GM12878 (cell line): ENCODE data around the gene HNRNPH3. TPM values are rescaled to one million over a fixed set of nuclear protein-coding genes. Genes with fewer than 3 reads are reported as not detected.

Source experiments
- ATAC-seq: fragments of 200-7000 bp; cut with Tn5 transposase; 3 replicates; pipeline ENCODE4 v1.9.1; 2020; ENCODE audit warnings: mild to moderate bottlenecking, moderate library complexity
- BruUV-seq: library from RNA; stranded (reverse); fragments of 400-500 nt; replicated peaks from 2 replicates; lab custom pipeline; 2021; lab: Mats Ljungman, UMichigan
- CTCF ChIA-PET: fragments of 300-600 bp; sonication (Branson Sonifier 250); formaldehyde crosslinking; extraction: SDS; loops from one replicate; lab custom pipeline; 2021; ENCODE audit warnings: inconsistent platforms; lab: Yijun Ruan, JAX
- POLR2A ChIA-PET: fragments of 350-600 bp; formaldehyde crosslinking; extraction: SDS; loops from one replicate; lab custom pipeline; 2021; ENCODE audit warnings: inconsistent platforms; lab: Charles Lee
- RAD21 ChIA-PET: fragments of 300-600 bp; sonication (Branson Sonifier 250); formaldehyde crosslinking; loops from one replicate; lab custom pipeline; 2023; ENCODE audit warnings: antibody characterized with exemption; ENCODE audit not compliant: unreplicated experiment; lab: Charles Lee
- SMC1A ChIA-PET: fragments of 300-600 bp; sonication (Branson Sonifier 250); formaldehyde crosslinking; loops from one replicate; lab custom pipeline; 2023; ENCODE audit not compliant: unreplicated experiment, uncharacterized antibody; lab: Charles Lee
- DNase-seq: peaks from one replicate; pipeline ENCODE4 v3.0.0-alpha.2; 2011; ENCODE audit warnings: low read depth, low spot score
- FAIRE-seq: peaks from 3 replicates; lab custom pipeline; 2011; peaks lifted over from hg19 to GRCh38; lab: Jason Lieb, UNC
- H2AFZ ChIP-seq: 2 replicates; pipeline ENCODE4 v1.6.0; 2011; ENCODE audit warnings: low read depth, low read length, control low read depth; ENCODE audit not compliant: control insufficient read depth
- H3K27ac ChIP-seq: 2 replicates; pipeline ENCODE4 v1.5.1; 2011; ENCODE audit warnings: control low read depth; ENCODE audit not compliant: control insufficient read depth, insufficient read depth
- H3K27me3 ChIP-seq, 2 experiments: replicated peaks in 1 of 2; 2 replicates each; pipeline versions ENCODE4 v1.6.0 to v1.6.1; 2011; ENCODE audit warnings: low read length in 1 of 2; ENCODE audit not compliant: control insufficient read depth in 2 of 2, insufficient read depth in 2 of 2
- H3K36me3 ChIP-seq, 2 experiments: 2 replicates each; pipeline ENCODE4 v1.5.1; 2011; ENCODE audit warnings: low read length in 1 of 2; ENCODE audit not compliant: control insufficient read depth in 2 of 2, insufficient read depth in 2 of 2
- H3K4me1 ChIP-seq: 2 replicates; pipeline ENCODE4 v1.6.1; 2011; ENCODE audit warnings: mild to moderate bottlenecking, low read length, moderate library complexity, mixed read lengths; ENCODE audit not compliant: control insufficient read depth, insufficient read depth
- H3K4me2 ChIP-seq: 2 replicates; pipeline ENCODE4 v1.6.0; 2011; ENCODE audit warnings: control low read depth; ENCODE audit not compliant: control insufficient read depth, insufficient read depth
- H3K4me3 ChIP-seq: fragments of 200-600 bp; sonication (generic); 2 replicates; pipeline ENCODE4 v1.5.1; 2016
- H3K79me2 ChIP-seq: 2 replicates; pipeline ENCODE4 v1.6.0; 2011; ENCODE audit warnings: low read length; ENCODE audit not compliant: control insufficient read depth, insufficient read depth
- H3K9ac ChIP-seq: 2 replicates; pipeline ENCODE4 v1.8.0; 2011; ENCODE audit warnings: low read length, control low read depth, mixed read lengths; ENCODE audit not compliant: control insufficient read depth, insufficient read depth
- H3K9me3 ChIP-seq: replicated peaks from 3 replicates; pipeline ENCODE4 v1.5.1; 2011; ENCODE audit warnings: mild to moderate bottlenecking, low read length; ENCODE audit not compliant: control insufficient read depth, insufficient read depth
- H4K20me1 ChIP-seq: 2 replicates; pipeline ENCODE4 v1.6.0; 2011; ENCODE audit not compliant: control insufficient read depth, insufficient read depth
- POLR2AphosphoS5 ChIP-seq: IDR thresholded peaks from 2 replicates; pipeline ENCODE4 v1.6.1; 2011; ENCODE audit warnings: mild to moderate bottlenecking, low read length, inconsistent platforms
- SREBF1 ChIP-seq: IDR thresholded peaks from 2 replicates; pipeline ENCODE4 v1.6.1; 2012; ENCODE audit warnings: mild to moderate bottlenecking, low read length
- YBX1 ChIP-seq: fragments of 450-650 bp; IDR thresholded peaks from 2 replicates; pipeline ENCODE4 v1.6.1; 2016; ENCODE audit warnings: antibody characterized with exemption
- WGBS: methylation state at CpG from one replicate; pipeline ENCODE4 v1.1.6; 2016; ENCODE audit warnings: low lambda C conversion rate; ENCODE audit not compliant: insufficient replicate concordance, insufficient coverage; ENCODE audit errors: missing lambda C conversion rate; 5-methylcytosine and 5-hydroxymethylcytosine counted together
- in situ Hi-C: fragments of 300-500 bp; cut with MboI; formaldehyde crosslinking; loops from 9 replicates; pipeline ENCODE4 v1.14.3; 2018; ENCODE audit warnings: mixed read lengths
- intact Hi-C: fragments of 100-400 bp; cut with micrococcal nuclease; formaldehyde crosslinking; loops from one replicate; pipeline ENCODE4 v1.14.2; 2022; ENCODE audit not compliant: unreplicated experiment
- polyA plus RNA-seq, 11 experiments: library from polyadenylated mRNA; depleted of rRNA in 4 of 11; unstranded in 6 of 11; stranded (reverse) in 5 of 11; fragments of >200 nt; fragmentation: Nextera tagmentation in 4 of 11; fragmentation: Illumina TruSeq in 1 of 11; extraction: Ambion mirVana in 4 of 11; extraction: Trizol in 1 of 11; gene quantifications; 1 replicate in 1 of 11; 2 replicates in 10 of 11; pipeline versions ENCODE4 v1.2.1 to v1.2.3, GENCODE V29; 2011 to 2016; ENCODE audit warnings: inconsistent platforms in 2 of 11, missing spikeins in 2 of 11, low read depth in 1 of 11
- total RNA-seq, 4 experiments: library from RNA; depleted of rRNA in 3 of 4; stranded (reverse); fragments of >200 nt in 3 of 4; fragmentation: Illumina TruSeq in 1 of 4; extraction: Trizol in 1 of 4; gene quantifications; 2 replicates each; pipeline versions ENCODE4 v1.2.1 to v1.2.3, GENCODE V29; 2013 to 2021
- TF ChIP-seq, protein P1 (sequence below): fragments of 450-650 bp; IDR thresholded peaks from 2 replicates; pipeline ENCODE4 v1.6.1; 2017; ENCODE audit warnings: mild to moderate bottlenecking, moderate library complexity

Gene HNRNPH3
- total and polyA plus RNA-seq, 10 of the 15 experiments (the other 5 are each of a cell fraction or from before 2014, with no cell fraction given): 20.1 to 292 (median 121) TPM

- ChIA-PET CTCF (interaction anchor here (1.1 to 2.1 kb wide), 5 partner anchors 8 to 128 kb away, joined by 3 to 14 read pairs (median 4); partner anchors contain the start of gene RUFY2), RAD21 (no interaction called here), POLR2A (interaction anchor here (0.6 to 1.1 kb wide), 2 partner anchors 15 to 453 kb away, joined by 3 read pairs; no protein-coding TSS in a partner anchor), SMC1A (interaction anchor here (2.1 to 3.2 kb wide), 2 partner anchors 11 to 128 kb away, joined by 6 to 11 read pairs; no protein-coding TSS in a partner anchor)
- Histone ChIP-seq H3K79me2 (peaks cover 52% of the 10 kb centered on the region), H3K4me2 (no peak overlapping the region), H4K20me1 (no peaks in the 10 kb centered on the region; the same call in 1 of the 2 replicates), H3K36me3 (peaks cover 6 to 55% of the 10 kb centered on the region in 2 experiments), H3K9ac (no peak overlapping the region), H3K4me1 (no peaks in the 10 kb centered on the region; the same call in 1 of the 2 replicates), H3K27ac (no peak overlapping the region), H3K27me3 (no peaks in the 10 kb centered on the region), H3K9me3 (no peaks in the 10 kb centered on the region), H3K4me3 (no peak overlapping the region), H2AFZ (no peak overlapping the region)
- WGBS: 93% methylated on average over 8 of the region's 8 CpGs
- BruUV-seq: no TSS peak
- ATAC-seq (no peak), FAIRE-seq (no peak), DNase-seq (no peak)
- TF ChIP-seq, protein P1, sequence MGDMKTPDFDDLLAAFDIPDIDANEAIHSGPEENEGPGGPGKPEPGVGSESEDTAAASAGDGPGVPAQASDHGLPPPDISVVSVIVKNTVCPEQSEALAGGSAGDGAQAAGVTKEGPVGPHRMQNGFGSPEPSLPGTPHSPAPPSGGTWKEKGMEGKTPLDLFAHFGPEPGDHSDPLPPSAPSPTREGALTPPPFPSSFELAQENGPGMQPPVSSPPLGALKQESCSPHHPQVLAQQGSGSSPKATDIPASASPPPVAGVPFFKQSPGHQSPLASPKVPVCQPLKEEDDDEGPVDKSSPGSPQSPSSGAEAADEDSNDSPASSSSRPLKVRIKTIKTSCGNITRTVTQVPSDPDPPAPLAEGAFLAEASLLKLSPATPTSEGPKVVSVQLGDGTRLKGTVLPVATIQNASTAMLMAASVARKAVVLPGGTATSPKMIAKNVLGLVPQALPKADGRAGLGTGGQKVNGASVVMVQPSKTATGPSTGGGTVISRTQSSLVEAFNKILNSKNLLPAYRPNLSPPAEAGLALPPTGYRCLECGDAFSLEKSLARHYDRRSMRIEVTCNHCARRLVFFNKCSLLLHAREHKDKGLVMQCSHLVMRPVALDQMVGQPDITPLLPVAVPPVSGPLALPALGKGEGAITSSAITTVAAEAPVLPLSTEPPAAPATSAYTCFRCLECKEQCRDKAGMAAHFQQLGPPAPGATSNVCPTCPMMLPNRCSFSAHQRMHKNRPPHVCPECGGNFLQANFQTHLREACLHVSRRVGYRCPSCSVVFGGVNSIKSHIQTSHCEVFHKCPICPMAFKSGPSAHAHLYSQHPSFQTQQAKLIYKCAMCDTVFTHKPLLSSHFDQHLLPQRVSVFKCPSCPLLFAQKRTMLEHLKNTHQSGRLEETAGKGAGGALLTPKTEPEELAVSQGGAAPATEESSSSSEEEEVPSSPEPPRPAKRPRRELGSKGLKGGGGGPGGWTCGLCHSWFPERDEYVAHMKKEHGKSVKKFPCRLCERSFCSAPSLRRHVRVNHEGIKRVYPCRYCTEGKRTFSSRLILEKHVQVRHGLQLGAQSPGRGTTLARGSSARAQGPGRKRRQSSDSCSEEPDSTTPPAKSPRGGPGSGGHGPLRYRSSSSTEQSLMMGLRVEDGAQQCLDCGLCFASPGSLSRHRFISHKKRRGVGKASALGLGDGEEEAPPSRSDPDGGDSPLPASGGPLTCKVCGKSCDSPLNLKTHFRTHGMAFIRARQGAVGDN: no peak
- no peak for TF ChIP-seq YBX1
- TF ChIP-seq POLR2AphosphoS5: peak; percentile 40; the same call in 1 of the 2 replicates
- no peak for TF ChIP-seq SREBF1
- in situ Hi-C loops: no loop called here
- intact Hi-C loops: no loop called here
These were observed 8.7 kb downstream of the HNRNPH3 start for GRCh38 chr10:68340358-68341080.
